Epidermal melanocyte (primary cell): ENCODE data around the gene CES2.
"Not testable (repeated sequence)": the region's sequence is repeated elsewhere in the genome, so short reads cannot be mapped to it uniquely, and the experiment has no call there.

Experiments used
- DNase-seq: peaks from one replicate; pipeline ENCODE4 v3.0.0; 2011; ENCODE audit warnings: low spot score; ENCODE audit not compliant: insufficient read length

The CES2 gene, protein sequence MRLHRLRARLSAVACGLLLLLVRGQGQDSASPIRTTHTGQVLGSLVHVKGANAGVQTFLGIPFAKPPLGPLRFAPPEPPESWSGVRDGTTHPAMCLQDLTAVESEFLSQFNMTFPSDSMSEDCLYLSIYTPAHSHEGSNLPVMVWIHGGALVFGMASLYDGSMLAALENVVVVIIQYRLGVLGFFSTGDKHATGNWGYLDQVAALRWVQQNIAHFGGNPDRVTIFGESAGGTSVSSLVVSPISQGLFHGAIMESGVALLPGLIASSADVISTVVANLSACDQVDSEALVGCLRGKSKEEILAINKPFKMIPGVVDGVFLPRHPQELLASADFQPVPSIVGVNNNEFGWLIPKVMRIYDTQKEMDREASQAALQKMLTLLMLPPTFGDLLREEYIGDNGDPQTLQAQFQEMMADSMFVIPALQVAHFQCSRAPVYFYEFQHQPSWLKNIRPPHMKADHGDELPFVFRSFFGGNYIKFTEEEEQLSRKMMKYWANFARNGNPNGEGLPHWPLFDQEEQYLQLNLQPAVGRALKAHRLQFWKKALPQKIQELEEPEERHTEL

DNA sequence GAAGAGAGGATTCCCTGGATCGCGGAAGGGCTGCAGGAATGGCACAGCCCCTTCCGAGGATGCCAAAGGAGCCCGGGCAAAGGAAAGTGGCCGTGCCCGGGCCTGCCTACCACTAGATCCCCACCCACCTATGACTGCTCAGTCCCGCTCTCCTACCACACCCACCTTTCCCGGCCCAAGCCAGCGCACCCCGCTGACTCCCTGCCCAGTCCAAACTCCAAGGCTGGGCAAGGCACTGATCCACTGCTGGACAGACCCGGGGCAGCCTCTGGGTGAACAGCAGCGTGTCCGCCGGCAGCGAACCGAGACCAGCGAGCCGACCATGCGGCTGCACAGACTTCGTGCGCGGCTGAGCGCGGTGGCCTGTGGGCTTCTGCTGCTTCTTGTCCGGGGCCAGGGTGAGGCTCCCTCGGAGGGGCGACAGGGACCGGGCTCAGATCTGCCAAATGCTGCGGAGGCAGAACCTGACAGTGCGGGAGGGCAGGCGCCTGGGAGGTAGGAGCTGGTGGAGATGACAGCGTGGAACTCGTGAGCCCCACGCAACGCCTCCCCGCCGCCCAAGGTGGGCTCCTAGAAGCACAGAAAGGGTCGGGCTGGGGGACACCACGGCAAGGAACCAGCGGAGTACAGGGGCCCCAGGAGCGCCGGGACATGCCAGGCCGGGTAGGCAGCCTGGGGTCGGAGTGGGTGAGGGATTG, at the start of gene CES2:
Gene CES2, plus strand, starts transcription at position 203 of the 698 bp plus-strand sequence. Its CDS starts 120 bp downstream, at position 323.
- DNase-seq, result peak; percentile 42

DNA sequence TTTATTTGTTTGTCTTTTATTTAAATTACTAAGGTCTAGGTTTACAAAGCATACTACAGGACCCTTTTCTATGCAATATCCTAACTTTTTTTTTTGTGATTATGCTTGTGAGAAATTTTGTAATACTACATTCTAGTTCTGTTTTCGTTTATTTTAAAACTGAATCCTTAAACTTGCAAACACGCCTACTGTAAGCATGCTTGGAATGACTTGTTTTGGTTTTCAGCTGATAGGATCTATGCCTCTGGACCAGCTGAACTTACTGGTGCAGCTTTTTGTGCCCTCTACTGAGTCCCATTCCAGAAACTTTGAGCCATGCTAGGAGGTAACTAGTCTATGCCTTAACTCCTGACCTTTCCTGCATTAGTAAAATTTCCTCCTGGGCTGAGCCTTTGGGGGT, 49.0 kb upstream of the CES2 start:
- DNase-seq, result no peak

DNA sequence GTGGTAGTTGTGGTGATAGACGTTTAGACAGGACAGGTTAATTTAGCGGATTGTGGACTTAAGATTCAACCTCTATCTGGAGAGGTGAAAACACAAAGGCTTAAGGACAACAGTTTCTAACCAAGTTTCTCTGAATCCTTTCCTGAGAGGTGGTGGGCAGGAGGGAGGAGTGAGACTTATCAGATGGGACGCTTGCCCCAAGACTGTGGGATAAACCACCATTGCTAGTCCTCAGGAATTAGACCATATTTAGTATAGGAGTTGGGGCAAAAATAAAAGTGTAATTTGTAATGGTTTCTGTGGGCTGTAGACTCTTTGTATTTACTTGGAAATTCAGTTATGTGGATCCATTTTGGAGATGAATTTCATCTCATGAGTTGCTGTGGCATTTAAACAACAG, 48.4 kb upstream of the CES2 start:
- DNase-seq, result no peak

DNA sequence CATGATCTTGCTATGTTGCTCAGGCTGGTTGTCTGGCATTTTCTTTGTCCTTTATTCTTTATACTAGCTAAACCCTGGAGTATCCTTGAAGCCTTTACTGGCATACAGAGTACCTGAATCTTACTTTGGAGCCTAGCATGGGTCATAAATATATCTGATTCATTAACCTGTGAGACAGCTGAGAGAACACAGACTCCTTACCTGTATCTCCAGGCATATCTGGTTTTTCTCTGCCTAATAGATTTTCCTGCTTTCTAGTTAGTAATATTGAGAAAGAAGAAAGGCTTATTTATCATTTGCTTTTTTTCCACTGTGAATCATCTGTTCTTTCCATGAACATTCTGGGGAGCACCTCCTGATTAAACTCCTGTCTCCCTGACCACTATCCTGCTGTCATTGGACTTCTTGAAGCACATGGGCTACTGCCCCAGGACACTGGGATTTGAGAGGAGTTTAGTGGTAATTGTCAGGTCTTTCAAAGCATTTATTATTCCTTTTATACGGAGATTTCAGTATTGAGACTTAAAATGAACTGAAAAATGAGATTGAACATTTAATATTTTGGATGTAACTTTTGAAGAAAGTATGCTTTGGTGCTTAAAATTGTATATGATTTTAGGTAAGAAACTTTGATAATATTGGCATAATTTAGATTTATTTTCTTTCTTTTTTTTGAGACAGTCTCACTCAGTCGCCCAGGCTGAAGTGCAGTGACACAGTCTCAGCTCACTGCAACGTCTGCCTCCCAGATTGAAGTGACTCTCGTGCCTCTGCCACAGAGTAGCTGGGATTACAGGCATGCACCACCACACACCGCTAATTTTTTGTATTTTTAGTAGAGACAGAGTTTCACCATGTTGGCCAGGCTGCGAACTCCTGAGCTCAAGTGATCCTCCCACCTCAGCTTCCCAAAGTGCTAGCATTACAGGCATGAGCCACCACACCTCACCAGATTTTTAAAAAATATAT, 46.4 kb upstream of the CES2 start:
- no peak for DNase-seq

DNA sequence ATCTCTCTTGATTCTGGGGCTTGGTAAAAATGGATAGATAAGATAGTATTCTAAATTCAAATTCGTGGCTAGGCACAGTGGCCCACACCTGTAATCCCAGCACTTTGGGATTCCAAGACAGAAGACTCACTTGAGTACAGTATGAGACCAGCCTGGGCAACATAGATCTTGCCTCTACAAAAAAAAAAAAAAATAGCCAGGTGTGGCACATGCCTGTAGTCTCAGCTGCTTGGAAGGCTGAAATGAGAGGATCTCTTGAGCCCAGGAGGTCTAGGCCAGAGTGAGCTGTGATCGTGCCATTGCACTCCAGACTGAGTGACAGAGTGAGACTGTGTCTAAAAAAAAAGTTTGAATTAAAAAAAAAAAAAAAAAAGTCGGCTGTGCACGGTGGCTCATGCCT, 45.7 kb upstream of the CES2 start:
- DNase-seq, result no peak

DNA sequence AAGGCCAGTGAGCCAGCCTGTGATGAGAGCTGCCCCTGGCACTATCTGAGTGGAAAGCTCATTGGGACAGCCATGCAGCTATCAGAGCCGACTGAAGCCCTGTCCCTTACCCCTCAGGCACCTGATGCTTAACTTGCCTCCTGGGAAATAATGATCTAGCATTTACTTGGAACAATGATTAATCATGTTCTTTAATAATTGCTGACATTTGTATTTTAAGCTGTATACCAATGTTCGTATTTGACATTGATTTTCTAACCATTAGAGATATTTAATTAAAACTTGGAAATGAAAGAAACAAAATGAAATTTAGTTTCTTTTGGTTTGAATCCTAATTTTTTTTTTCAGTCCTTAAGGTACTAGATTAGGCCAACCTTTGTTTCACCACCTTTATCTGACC, 44.5 kb upstream of the CES2 start:
- no peak for DNase-seq

DNA sequence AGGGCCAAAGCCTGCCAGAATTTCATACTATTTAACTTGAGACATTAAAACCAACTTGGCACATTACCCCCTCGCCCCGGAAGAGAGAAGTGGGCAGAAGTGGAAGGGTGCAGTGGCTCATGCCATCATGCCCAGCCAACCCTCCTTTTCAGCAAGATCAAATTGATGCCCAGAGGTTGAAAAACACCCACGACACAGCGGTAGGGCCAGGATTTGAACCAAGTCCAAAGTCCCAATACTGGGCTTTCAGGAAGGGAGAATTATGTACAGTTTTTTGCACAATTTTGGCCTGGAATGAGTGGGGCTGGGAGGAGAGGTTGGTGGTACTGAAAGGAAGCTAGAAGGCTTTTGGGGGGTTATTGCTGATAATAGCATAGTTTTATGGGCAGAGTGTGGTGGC, 44.0 kb upstream of the CES2 start:
- DNase-seq, result no peak

DNA sequence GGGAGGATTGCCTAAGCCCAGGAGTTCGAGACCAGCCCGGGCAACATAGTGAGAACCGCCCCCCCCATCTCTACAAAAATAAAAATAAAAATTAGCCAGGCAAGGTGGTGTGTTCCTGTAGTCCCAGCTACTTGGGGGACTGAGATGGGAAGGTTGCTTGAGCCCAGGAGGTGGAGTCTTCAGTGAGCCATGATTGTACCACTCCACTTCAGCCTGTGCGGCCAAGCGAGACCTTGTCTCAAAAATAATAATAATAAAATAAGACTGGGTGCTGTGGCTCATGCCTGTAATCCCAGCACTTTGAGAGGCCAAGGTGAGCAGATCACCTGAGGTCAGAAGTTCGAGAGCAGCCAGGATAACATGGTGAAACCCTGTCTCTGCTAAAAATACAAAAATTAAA, 43.5 kb upstream of the CES2 start:
- DNase-seq, result no peak

DNA sequence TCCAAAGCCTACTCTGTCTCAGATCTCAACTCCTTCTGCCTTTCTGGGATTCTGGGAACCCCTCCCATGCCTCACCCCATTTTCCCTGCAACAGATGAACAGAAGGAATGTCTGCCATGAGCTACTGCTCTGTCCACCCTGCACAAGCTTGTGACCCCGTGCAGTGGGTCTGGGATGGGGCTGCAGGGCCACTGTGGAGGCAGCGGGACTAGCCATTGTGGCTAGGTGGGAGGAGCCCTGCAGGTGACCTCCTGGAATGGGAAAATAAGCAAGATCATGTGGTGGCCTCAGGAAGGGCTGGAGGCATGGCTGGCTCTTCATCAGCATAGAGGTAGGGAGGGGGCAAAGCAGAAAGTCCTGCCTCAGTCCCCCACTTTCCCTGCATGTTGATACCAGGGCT, 41.3 kb upstream of the CES2 start:
- no peak for DNase-seq

DNA sequence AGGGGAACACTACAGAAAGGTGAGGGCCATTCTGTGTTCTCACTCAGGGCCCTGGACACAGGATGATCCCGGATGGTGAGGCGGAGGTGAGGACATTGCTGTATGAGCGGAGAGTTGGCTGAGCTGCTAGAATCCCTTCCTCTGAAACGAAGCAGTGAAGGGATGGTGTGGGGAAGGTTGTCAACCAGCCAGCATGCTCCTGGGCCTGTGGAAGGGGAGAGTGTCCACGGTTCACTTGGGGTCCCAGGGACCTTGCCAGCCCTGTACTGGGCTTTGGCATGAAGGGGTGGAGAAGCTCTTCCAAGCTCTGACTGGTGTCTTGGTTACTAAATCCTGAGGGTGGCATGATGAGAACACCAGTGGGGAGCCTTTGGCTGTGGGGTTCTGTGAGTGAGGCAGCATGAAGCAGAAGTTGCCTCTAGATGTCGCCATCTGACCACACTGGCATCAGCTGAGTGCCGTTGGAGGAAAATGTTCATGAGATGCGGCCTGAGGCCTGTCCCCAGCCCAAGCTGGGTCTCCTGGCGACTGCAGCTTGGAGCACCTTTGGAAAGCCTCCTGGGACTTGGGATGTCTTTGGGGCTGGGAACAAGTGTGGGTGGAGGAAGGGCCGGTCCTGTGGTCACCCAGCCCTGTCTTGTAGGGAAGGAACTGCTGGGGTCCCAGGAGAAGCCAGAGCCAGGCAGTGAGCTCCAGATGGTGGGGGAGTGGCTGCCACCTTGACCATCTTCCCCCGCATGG, 40.2 kb upstream of the CES2 start:
- DNase-seq, result no peak

DNA sequence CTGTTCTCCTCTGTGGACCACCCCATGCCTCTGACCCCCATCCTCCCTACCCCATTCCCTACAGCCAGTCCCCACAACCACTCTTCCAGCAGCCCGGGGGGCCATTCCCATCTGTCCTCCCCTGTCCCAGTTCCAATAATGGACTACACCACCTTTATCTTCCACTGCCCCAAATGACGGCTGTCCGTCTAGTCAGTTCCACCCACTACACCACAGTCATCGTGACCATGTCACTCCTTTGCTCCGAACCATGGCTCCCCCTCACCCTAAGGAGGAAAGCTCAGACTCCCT, 39.7 kb upstream of the CES2 start:
- DNase-seq, result no peak

DNA sequence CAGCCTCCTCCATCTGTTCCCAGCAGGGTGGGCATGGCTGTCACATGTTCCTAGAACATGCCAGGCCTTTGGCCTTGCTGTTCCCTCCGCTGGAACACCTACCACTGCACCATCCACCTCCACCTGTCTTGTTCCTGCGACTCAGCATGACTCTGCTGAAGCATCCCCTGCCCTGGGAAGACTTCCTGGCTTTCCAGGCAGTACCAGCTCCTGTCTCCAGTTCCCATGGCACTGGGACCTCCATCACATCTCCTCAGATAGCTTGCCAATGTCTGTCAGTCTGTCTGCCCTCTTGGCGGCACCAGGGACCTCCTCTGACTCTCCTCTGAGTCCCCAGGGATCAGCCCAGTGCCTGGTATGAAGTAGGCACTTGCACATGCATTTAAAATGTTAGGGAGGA, 39.3 kb upstream of the CES2 start:
- DNase-seq, result no peak

DNA sequence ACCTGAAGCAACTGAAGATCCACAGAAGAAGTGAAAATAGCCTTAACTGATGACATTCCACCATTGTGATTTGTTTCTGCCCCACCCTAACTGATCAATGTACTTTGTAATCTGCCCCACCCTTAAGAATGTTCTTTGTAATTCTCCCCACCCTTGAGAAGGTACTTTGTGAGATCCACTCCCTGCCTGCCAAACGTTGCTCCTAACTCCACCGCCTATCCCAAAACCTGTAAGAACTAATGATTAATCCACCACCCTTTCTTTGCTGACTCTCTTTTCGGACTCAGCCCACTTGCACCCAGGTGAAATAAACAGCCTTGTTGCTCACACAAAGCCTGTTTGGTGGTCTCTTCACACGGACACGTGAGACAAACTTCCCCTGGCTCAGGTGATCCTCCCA, 38.6 kb upstream of the CES2 start:
- not testable (repeated sequence) for DNase-seq

DNA sequence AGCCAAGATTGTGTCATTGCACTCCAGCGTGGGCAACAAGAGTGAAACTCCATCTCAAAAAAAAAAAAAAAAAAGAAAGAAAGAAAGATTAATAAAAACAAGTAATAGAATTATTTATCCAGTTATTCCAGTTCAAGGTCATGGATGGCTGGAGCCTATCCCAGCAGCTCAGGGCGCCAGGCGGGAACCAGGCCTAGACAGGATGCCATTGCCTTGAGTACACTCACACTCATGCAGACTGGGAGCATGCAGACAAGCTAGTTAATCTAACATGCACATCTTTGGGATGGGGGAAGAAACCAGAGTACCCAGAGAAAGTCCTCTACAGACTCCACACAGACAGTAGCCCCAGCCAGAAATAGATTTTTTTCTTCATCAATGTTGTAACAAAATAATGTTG, 37.1 kb upstream of the CES2 start:
- no peak for DNase-seq

DNA sequence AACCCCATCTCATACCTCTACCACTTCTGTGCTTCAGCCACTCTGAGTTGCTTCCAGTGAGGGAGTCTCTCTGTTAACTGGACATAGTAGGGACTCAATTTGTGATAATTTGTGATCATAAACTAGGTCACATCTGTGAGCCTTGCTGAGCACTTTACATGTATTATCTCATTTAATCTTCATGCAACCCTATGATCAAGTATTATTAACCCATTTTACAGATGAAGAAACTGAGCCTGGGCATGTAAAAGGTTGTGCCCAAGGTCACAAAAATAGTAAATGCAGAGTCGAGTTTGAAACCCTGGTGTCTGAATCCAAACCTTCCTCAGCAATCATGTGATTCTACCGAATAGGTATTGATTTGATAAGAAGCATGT, 36.4 kb upstream of the CES2 start:
- DNase-seq, result no peak

DNA sequence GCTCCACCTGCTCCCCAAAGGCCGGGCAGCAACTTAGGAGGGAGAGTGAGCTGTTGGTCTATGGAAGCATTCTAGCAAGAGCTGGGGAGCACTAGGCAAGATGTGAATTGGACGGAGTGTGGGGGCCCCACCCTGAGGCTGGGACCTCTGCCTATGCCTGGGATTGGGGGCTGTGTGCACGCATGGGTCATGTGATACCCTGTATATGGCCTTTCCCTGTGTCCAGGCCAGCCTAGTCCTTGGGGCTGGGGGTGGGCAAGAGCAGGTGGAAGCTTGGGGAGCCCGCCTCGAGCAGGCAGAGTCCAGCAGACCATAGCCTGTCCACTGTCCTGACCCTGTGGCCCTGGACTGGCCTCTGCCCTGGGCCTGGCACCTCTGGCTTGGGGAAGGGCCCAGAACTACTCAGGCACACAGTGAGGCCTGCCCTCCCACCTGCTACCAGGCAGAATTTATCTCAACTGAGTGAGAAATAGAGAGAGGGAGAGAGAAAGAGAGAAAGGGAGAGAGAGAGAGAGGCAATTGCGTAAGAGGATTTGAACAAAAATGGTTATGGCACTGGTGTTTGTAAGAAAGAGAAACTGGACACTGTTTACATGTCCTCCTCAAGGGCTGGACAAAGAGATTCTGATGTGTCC, 35.9 kb upstream of the CES2 start:
- no peak for DNase-seq

DNA sequence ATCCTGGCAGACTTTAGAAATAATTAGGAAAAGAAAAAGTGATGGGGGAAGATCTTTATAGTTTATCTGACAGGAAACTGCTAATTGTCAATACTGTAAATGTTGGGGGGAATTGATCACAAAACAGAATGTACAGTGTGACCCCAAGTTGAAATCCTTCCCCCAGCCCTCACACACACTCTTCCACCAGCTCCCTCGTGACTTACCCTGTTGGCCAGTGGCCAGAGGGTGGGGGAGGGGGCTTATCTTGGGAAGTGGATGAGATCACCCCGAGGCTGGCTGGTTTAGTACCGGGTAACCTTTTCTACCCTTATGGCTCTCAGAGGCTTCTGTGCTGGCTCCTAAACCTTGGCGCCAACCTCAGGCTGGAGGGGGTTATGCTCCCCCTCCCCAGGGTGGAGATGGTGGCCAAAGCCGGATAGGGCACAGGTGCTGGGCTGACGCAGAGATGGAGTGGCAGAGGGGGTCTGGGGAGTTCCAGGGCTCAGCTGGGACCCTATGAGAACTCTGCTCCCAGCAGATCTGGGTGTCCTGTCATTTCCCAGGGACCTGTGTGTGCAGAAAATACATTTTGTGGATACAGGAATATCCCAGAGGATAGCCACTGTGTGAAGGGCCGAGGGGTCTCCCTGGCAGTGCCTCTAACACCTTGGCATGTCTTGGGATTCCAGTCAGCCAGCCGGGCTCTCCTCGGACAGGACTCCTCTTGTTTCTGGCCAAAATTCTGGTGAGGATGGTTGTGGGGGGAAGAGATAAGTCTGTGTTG, 35.2 kb upstream of the CES2 start:
- DNase-seq, result no peak

DNA sequence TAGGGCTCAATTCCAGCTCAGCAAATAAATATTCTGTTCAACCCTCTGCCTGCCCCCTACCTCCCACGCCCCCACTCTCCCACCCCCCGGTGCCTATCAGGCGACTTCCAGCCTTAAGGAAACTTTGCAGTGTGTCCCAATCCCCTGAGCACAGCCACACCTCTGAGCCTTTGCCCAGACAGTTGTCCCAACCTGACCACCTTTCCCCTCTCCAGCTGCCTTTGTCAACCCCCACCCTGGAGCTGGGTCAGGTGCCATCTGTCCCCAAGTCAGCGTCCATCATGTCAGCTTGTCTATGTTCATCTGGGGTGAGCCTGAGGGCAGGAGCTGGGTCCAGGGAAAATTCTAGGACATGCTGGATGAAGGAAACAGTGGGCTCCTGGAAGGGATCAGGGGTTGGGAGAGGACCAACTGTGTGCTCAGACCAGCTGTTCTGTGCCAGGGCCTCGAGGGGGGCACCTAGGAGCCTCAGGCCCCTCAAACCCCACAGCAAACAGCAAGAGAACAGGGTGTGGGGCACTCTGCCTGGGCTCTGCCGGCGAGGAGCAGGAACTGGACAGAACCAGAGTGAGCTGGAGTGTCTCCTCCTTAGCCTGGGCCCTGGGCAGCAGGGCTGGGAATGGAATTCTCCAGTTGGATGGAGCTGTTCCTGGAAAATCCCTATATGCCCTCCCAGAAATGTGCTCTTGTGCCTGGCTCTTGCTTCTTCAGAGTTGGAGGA, 34.4 kb upstream of the CES2 start:
- DNase-seq, result no peak

DNA sequence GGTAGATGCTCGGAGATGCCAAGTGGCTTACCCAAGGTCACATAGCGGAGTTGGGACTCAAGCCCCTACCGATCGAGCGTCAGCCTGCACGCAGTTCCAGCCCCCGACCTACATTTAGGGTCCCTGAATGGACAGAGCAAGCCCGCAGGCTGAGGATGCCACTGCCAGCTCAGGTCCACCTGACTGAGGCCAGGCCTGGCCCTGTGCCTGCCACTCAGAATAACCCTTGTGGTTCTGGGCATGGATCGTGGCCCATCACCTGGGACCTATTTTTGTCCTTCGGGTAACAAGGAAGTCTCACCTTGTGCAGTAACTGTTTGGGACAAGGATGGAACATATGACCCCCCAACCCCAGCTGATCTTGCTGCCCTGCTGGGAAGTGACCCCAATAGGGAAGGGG, 33.7 kb upstream of the CES2 start:
- no peak for DNase-seq
